ENCODE data around the gene NCKAP5L. TPM values are rescaled to one million over a fixed set of nuclear protein-coding genes. Genes with fewer than 3 reads are reported as not detected.
A peak's percentile ranks its signal among the peaks of the same experiment; 100 is the strongest.

Gene NCKAP5L
- total RNA-seq, 1 donor from 2014 or later = 64.3 TPM

DNA sequence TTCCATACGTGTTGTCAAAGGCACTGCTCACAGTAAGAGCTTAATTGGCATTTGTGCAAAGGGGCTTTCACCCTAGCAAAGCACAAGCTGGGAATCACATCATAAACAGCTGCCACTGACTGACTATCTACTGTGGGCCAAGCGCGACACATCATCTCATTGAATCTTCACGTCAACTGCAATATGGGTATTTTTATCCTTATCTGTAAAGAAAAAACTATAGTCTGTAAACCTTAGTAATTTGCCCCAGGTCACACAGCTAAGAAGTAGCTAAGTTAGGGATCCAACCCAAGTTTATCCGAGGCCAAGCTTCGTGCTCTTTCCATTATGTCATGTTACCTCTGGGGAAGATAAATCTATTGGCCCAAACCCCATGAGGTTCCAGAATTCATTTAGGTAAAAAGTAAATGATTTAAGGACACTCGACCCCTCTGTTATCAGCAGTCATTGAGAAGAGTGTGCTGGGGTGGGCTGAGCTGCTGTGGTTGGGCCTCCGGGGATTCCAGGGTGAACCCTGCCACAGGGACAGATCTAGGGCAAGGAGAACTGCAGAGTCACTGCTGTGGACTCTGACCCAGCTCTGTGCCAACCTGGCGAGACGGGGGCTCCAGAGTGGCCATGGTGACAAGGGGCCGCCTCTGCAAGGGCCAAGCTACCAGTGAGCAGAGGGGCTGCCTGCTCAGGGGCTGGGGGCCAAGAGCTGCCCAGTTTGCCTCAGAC lies 27.6 kb downstream of the NCKAP5L start:
- Mint-ChIP-seq H3K36me3 (ENCODE audit: unreplicated experiment) (peaks cover 4% of the 10 kb centered on the region), H3K4me1 (ENCODE audit: low read depth, unreplicated experiment) (peaks cover 18% of the 10 kb centered on the region), H3K4me3 (ENCODE audit: unreplicated experiment) (peak overlapping the region; percentile 59), H3K27ac (ENCODE audit: unreplicated experiment) (no peak overlapping the region), H3K9me3 (ENCODE audit: unreplicated experiment) (peaks cover 7% of the 10 kb centered on the region), H3K27me3 (ENCODE audit: unreplicated experiment) (peaks cover 6% of the 10 kb centered on the region)
- DNase-seq = no peak
- TF ChIP-seq, protein P1, sequence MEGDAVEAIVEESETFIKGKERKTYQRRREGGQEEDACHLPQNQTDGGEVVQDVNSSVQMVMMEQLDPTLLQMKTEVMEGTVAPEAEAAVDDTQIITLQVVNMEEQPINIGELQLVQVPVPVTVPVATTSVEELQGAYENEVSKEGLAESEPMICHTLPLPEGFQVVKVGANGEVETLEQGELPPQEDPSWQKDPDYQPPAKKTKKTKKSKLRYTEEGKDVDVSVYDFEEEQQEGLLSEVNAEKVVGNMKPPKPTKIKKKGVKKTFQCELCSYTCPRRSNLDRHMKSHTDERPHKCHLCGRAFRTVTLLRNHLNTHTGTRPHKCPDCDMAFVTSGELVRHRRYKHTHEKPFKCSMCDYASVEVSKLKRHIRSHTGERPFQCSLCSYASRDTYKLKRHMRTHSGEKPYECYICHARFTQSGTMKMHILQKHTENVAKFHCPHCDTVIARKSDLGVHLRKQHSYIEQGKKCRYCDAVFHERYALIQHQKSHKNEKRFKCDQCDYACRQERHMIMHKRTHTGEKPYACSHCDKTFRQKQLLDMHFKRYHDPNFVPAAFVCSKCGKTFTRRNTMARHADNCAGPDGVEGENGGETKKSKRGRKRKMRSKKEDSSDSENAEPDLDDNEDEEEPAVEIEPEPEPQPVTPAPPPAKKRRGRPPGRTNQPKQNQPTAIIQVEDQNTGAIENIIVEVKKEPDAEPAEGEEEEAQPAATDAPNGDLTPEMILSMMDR (IDR thresholded peaks at IDR 0.05; ENCODE audit: partially characterized antibody, unreplicated experiment) = no peak

DNA sequence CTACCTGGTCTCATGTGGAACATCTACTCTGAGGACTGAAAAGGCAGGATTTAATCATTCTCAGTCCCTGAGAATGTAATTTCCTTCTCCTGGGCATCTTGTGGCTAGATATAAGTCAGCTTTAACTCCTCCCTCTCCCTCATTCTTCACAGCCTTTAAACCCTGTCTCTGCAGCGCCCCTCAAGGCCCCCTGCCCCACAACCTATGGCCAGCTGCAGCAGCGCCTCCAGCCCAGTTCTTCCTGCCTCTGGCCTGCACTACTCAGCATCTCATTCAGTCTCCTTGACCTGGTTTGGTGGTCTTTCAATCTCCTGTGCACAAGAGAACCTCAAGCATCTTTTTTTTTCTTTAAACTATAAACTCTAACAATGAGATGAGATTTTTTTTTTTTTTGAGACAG lies 29.3 kb downstream of the NCKAP5L start:
- DNase-seq = no peak
- TF ChIP-seq, protein P1 (IDR thresholded peaks at IDR 0.05; ENCODE audit: partially characterized antibody, unreplicated experiment) = no peak
- H3K4me3 Mint-ChIP-seq (ENCODE audit: unreplicated experiment) = no peak overlapping the region
- H3K27ac Mint-ChIP-seq (ENCODE audit: unreplicated experiment) = peak overlapping the region; percentile 79
- peaks cover 5% of the 10 kb centered on the region for H3K27me3 Mint-ChIP-seq (ENCODE audit: unreplicated experiment)
- H3K4me1 Mint-ChIP-seq (ENCODE audit: low read depth, unreplicated experiment) = peaks cover 17% of the 10 kb centered on the region
- H3K36me3 Mint-ChIP-seq (ENCODE audit: unreplicated experiment) = peaks cover 4% of the 10 kb centered on the region
- H3K9me3 Mint-ChIP-seq (ENCODE audit: unreplicated experiment) = peaks cover 7% of the 10 kb centered on the region

DNA sequence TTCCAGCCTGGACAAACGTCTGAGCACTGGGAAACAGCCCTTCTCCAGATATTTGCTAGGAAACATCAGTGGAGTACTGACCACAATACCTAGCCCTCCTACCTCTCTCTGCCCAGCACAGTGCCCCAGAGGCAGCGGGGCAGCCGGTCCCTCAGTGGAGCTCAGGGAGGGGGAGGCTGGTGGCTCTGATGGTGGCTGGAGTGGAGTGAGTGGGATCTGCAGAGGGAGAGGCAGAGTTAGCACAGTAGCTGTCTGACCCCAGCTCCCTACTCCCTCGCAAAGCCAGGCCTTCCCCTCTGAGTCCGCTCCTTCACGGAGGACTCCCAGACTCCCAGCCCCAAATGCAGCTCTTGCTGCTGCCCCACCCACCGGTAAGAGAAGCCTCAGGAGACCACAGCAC lies 30.0 kb downstream of the NCKAP5L start:
- Mint-ChIP-seq H3K36me3 (ENCODE audit: unreplicated experiment) (peaks cover 4% of the 10 kb centered on the region), H3K27ac (ENCODE audit: unreplicated experiment) (no peak overlapping the region), H3K4me1 (ENCODE audit: low read depth, unreplicated experiment) (peaks cover 17% of the 10 kb centered on the region), H3K4me3 (ENCODE audit: unreplicated experiment) (no peak overlapping the region), H3K27me3 (ENCODE audit: unreplicated experiment) (peaks cover 5% of the 10 kb centered on the region), H3K9me3 (ENCODE audit: unreplicated experiment) (peaks cover 7% of the 10 kb centered on the region)
- TF ChIP-seq, protein P1 (IDR thresholded peaks at IDR 0.05; ENCODE audit: partially characterized antibody, unreplicated experiment) = no peak
- DNase-seq = no peak

DNA sequence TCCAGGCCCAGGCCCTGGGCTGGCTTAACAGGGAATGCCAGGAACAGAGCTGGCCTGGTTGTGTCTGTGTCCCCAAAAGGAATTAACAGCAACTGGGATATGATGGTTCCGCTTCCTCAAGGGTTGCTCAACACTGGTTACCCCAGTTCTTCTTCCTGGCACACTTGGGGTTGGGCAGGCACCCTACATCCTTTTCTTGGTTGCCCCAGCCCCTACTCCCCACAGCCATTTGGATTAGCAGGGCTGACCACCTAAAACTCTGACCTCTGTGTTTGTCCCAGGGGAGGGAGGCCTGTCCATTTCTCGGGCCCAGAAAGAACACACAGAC lies 30.8 kb downstream of the NCKAP5L start:
- H3K4me1 Mint-ChIP-seq (ENCODE audit: low read depth, unreplicated experiment) = peaks cover 13% of the 10 kb centered on the region
- H3K27ac Mint-ChIP-seq (ENCODE audit: unreplicated experiment) = no peak overlapping the region
- H3K36me3 Mint-ChIP-seq (ENCODE audit: unreplicated experiment) = peaks cover 4% of the 10 kb centered on the region
- H3K4me3 Mint-ChIP-seq (ENCODE audit: unreplicated experiment) = no peak overlapping the region
- H3K27me3 Mint-ChIP-seq (ENCODE audit: unreplicated experiment) = peaks cover 5% of the 10 kb centered on the region
- peaks cover 7% of the 10 kb centered on the region for H3K9me3 Mint-ChIP-seq (ENCODE audit: unreplicated experiment)
- TF ChIP-seq, protein P1 (IDR thresholded peaks at IDR 0.05; ENCODE audit: partially characterized antibody, unreplicated experiment) = no peak
- DNase-seq = no peak

DNA sequence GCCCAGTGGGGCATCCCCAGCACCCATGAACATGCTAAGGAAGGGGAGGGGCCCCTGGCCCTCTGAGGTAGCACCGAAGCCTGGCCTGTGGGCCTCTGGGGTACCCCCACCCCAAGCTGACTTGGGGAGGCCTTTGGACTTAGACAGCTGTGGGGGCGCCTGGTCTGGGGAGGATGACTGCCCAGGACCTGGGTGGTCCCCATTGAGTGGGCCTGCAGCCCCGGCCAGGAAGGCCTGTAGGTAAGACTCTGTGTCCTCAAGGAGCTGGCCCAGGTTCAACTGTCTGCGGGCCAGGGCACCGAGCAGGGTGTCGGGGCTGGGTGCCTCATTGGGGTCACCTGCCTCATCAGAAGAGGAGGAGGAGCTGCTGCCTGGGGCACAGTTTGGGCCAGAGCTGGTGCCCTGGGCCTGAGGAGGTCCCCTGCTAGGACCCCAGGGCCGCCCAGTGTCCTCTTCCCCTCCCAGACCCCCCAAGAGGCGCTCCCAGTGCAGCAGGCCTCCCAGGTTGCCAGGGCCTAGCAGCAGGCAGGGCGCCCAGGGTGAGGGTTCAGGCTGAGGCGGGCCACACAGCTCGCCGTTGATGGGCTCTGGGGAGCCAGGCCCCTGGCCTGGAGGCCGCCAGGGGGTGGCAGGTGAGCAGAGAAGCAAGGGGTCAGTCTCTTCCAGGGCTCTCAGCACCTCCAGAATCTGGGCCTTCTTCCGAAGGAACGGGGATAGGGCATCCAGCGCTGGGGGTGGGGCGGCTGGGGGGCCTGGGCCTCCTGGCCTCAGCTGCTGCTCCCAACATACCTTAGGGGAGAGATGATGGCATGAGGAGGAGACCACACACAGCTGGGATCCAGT lies 31.4 kb downstream of the NCKAP5L start:
- DNase-seq = no peak
- TF ChIP-seq, protein P1 (IDR thresholded peaks at IDR 0.05; ENCODE audit: partially characterized antibody, unreplicated experiment) = no peak
- H3K27ac Mint-ChIP-seq (ENCODE audit: unreplicated experiment) = no peak overlapping the region
- H3K9me3 Mint-ChIP-seq (ENCODE audit: unreplicated experiment) = peaks cover 7% of the 10 kb centered on the region
- peaks cover 4% of the 10 kb centered on the region for H3K36me3 Mint-ChIP-seq (ENCODE audit: unreplicated experiment)
- peaks cover 7% of the 10 kb centered on the region for H3K27me3 Mint-ChIP-seq (ENCODE audit: unreplicated experiment)
- H3K4me1 Mint-ChIP-seq (ENCODE audit: low read depth, unreplicated experiment) = peaks cover 13% of the 10 kb centered on the region
- H3K4me3 Mint-ChIP-seq (ENCODE audit: unreplicated experiment) = no peak overlapping the region

Measured in glutamatergic neuron (in vitro differentiated cells).